Measurements from ENCODE around the gene LRRC15.

Gene LRRC15

GRCh38 chr3:194379651-194380050, 10.1 kb upstream of the LRRC15 start:
- H3K79me1 ChIP-seq (ENCODE audit: low read length): no peaks in the 10 kb centered on the region
- peaks cover 0 to 2% of the 10 kb centered on the region in 2 experiments for H3K4me1 ChIP-seq (ENCODE audit: control insufficient read depth in 1 of 2, insufficient read depth in 2 of 2, low read length in 2 of 2)
- no CpG with 5 or more reads among the region's 9 CpGs for WGBS (ENCODE audit: extremely low coverage, insufficient coverage, insufficient read length)
- H2BK12ac ChIP-seq (ENCODE audit: low read length): no peak overlapping the region
- no peak overlapping the region for H2BK5ac ChIP-seq (ENCODE audit: low read depth, low read length, poor library complexity)
- no peak overlapping the region for H3K23ac ChIP-seq (ENCODE audit: low read length)
- H3K18ac ChIP-seq (ENCODE audit: low read length): no peak overlapping the region
- H3K9ac ChIP-seq (ENCODE audit: low read length): no peak overlapping the region
- H3K4ac ChIP-seq (ENCODE audit: low read depth, low read length): no peak overlapping the region
- no peak for DNase-seq
- H4K91ac ChIP-seq (ENCODE audit: low read depth, low read length): no peak overlapping the region
- no peaks in the 10 kb centered on the region for H3K36me3 ChIP-seq (ENCODE audit: control insufficient read depth in 1 of 2, insufficient read depth in 2 of 2, low read length in 2 of 2)
- H3K27ac ChIP-seq (ENCODE audit: low read depth, low read length): no peak overlapping the region
- H4K8ac ChIP-seq (ENCODE audit: low read depth, low read length): no peak overlapping the region
- no peak overlapping the region for H3K4me3 ChIP-seq (ENCODE audit: low read depth, low read length)
- H3K4me2 ChIP-seq (ENCODE audit: low read length): no peak overlapping the region
- no peak overlapping the region for H2AK5ac ChIP-seq (ENCODE audit: low read length)
- no peak overlapping the region for H2AFZ ChIP-seq (ENCODE audit: insufficient read depth, low read length, poor library complexity)
- no peaks in the 10 kb centered on the region for H3K9me3 ChIP-seq (ENCODE audit: insufficient read depth, low read depth, low read length)
- H4K12ac ChIP-seq (ENCODE audit: low read depth, low read length): no peak overlapping the region
- no peak overlapping the region for H3K14ac ChIP-seq (ENCODE audit: low read length)
- no peaks in the 10 kb centered on the region for H3K27me3 ChIP-seq (ENCODE audit: insufficient read depth, low read length)
- no peaks in the 10 kb centered on the region for H3K79me2 ChIP-seq (ENCODE audit: control insufficient read depth, insufficient read depth, low read length, poor library complexity)
- H2BK120ac ChIP-seq (ENCODE audit: insufficient read depth, low read length, poor library complexity): no peak overlapping the region

DNA sequence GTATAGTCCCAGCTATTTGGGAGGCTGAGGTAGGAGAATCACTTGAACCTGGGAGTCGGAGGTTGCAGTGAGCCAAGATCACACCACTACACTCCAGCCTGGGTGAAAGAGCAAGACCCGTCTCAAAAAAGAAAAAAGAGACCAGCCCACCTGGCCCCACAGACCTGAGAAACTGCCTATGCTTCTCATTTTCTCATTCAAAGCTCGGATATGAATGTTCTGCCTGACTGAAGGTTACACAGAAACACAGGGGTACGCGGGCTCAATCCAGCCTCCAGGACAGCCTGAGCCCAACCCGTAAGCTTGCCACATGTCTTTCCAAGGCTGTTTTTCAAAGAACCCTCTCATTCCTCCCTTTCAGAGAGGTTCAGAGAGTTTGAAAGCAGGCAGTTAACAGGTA, 9.7 kb upstream of the LRRC15 start:
- no peak overlapping the region for H3K4me3 ChIP-seq (ENCODE audit: low read depth, low read length)
- H3K79me1 ChIP-seq (ENCODE audit: low read length): no peaks in the 10 kb centered on the region
- no peaks in the 10 kb centered on the region for H3K9me3 ChIP-seq (ENCODE audit: insufficient read depth, low read depth, low read length)
- no CpG with 5 or more reads among the region's 6 CpGs for WGBS (ENCODE audit: extremely low coverage, insufficient coverage, insufficient read length)
- H2BK12ac ChIP-seq (ENCODE audit: low read length): no peak overlapping the region
- H4K91ac ChIP-seq (ENCODE audit: low read depth, low read length): no peak overlapping the region
- H3K9ac ChIP-seq (ENCODE audit: low read length): no peak overlapping the region
- H2BK5ac ChIP-seq (ENCODE audit: low read depth, low read length, poor library complexity): no peak overlapping the region
- DNase-seq: no peak
- H4K8ac ChIP-seq (ENCODE audit: low read depth, low read length): no peak overlapping the region
- H2AK5ac ChIP-seq (ENCODE audit: low read length): no peak overlapping the region
- H3K18ac ChIP-seq (ENCODE audit: low read length): no peak overlapping the region
- H3K27me3 ChIP-seq (ENCODE audit: insufficient read depth, low read length): no peaks in the 10 kb centered on the region
- H3K27ac ChIP-seq (ENCODE audit: low read depth, low read length): no peak overlapping the region
- no peak overlapping the region for H2BK120ac ChIP-seq (ENCODE audit: insufficient read depth, low read length, poor library complexity)
- no peaks in the 10 kb centered on the region for H3K36me3 ChIP-seq (ENCODE audit: control insufficient read depth in 1 of 2, insufficient read depth in 2 of 2, low read length in 2 of 2)
- H4K12ac ChIP-seq (ENCODE audit: low read depth, low read length): no peak overlapping the region
- no peak overlapping the region for H2AFZ ChIP-seq (ENCODE audit: insufficient read depth, low read length, poor library complexity)
- H3K23ac ChIP-seq (ENCODE audit: low read length): no peak overlapping the region
- H3K4ac ChIP-seq (ENCODE audit: low read depth, low read length): no peak overlapping the region
- no peak overlapping the region for H3K4me2 ChIP-seq (ENCODE audit: low read length)
- peaks cover 0 to 2% of the 10 kb centered on the region in 2 experiments for H3K4me1 ChIP-seq (ENCODE audit: control insufficient read depth in 1 of 2, insufficient read depth in 2 of 2, low read length in 2 of 2)
- H3K79me2 ChIP-seq (ENCODE audit: control insufficient read depth, insufficient read depth, low read length, poor library complexity): no peaks in the 10 kb centered on the region
- H3K14ac ChIP-seq (ENCODE audit: low read length): no peak overlapping the region

DNA sequence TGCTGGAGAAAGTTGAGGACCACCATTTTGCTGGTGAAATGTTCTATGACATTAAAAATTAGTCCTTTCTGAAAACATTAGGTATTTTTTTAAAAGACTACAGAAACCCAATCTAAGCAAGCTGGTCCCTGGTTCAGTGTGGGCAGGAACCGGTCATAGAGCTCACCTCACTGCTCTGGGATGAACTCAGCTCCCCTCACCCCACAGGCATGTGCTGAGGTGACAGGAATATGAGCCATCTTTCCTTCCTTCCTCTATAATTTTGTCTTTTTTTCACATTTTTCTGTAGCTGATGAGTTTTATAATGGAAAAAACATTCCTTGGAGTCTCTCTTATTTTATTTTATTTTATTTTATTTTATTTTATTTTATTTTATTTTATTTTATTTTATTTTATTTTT, 8.2 kb upstream of the LRRC15 start:
- H4K12ac ChIP-seq (ENCODE audit: low read depth, low read length): no peak overlapping the region

DNA sequence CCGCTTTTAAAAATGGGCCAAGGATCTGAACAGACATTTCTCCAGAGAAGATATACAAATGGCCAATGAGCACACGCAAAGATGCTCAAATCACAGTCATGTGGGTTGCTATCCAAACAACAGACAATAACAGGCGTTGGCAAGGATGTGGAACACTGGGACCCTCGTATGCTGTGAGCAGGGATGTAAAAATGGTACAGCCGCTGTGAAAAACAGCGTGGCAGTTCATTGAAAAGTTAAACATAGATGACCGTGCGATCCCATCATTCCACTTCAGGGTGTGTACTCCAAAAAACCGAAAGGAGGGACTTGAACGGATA, 6.7 kb upstream of the LRRC15 start:
- peaks cover 0 to 2% of the 10 kb centered on the region in 2 experiments for H3K4me1 ChIP-seq (ENCODE audit: control insufficient read depth in 1 of 2, insufficient read depth in 2 of 2, low read length in 2 of 2)
- no peaks in the 10 kb centered on the region for H3K27me3 ChIP-seq (ENCODE audit: insufficient read depth, low read length)
- H3K18ac ChIP-seq (ENCODE audit: low read length): no peak overlapping the region
- no peak overlapping the region for H3K14ac ChIP-seq (ENCODE audit: low read length)
- peak overlapping the region; percentile 29 for H2BK120ac ChIP-seq (ENCODE audit: insufficient read depth, low read length, poor library complexity)
- no peak overlapping the region for H3K4me2 ChIP-seq (ENCODE audit: low read length)
- WGBS (ENCODE audit: extremely low coverage, insufficient coverage, insufficient read length): no CpG with 5 or more reads among the region's 10 CpGs
- no peak overlapping the region for H2BK5ac ChIP-seq (ENCODE audit: low read depth, low read length, poor library complexity)
- DNase-seq: no peak
- no peak overlapping the region for H2AK5ac ChIP-seq (ENCODE audit: low read length)
- no peaks in the 10 kb centered on the region for H3K36me3 ChIP-seq (ENCODE audit: control insufficient read depth in 1 of 2, insufficient read depth in 2 of 2, low read length in 2 of 2)
- no peak overlapping the region for H4K8ac ChIP-seq (ENCODE audit: low read depth, low read length)
- H3K79me1 ChIP-seq (ENCODE audit: low read length): no peaks in the 10 kb centered on the region
- no peaks in the 10 kb centered on the region for H3K9me3 ChIP-seq (ENCODE audit: insufficient read depth, low read depth, low read length)
- no peak overlapping the region for H3K9ac ChIP-seq (ENCODE audit: low read length)
- no peak overlapping the region for H2BK12ac ChIP-seq (ENCODE audit: low read length)
- H2AFZ ChIP-seq (ENCODE audit: insufficient read depth, low read length, poor library complexity): no peak overlapping the region
- H3K27ac ChIP-seq (ENCODE audit: low read depth, low read length): no peak overlapping the region
- no peak overlapping the region for H4K12ac ChIP-seq (ENCODE audit: low read depth, low read length)
- H4K91ac ChIP-seq (ENCODE audit: low read depth, low read length): no peak overlapping the region
- no peak overlapping the region for H3K4ac ChIP-seq (ENCODE audit: low read depth, low read length)
- no peak overlapping the region for H3K23ac ChIP-seq (ENCODE audit: low read length)
- H3K4me3 ChIP-seq (ENCODE audit: low read depth, low read length): no peak overlapping the region
- H3K79me2 ChIP-seq (ENCODE audit: control insufficient read depth, insufficient read depth, low read length, poor library complexity): no peaks in the 10 kb centered on the region

More for the DNA sequence above, 8.2 kb upstream of the LRRC15 start:
- Histone ChIP-seq H3K23ac (ENCODE audit: low read length) (no peak overlapping the region), H2AFZ (ENCODE audit: insufficient read depth, low read length, poor library complexity) (no peak overlapping the region), H3K27ac (ENCODE audit: low read depth, low read length) (no peak overlapping the region), H2BK120ac (ENCODE audit: insufficient read depth, low read length, poor library complexity) (no peak overlapping the region), H4K91ac (ENCODE audit: low read depth, low read length) (no peak overlapping the region), H3K79me1 (ENCODE audit: low read length) (no peaks in the 10 kb centered on the region), H3K18ac (ENCODE audit: low read length) (no peak overlapping the region), H3K14ac (ENCODE audit: low read length) (no peak overlapping the region), H4K8ac (ENCODE audit: low read depth, low read length) (no peak overlapping the region), H3K9me3 (ENCODE audit: insufficient read depth, low read depth, low read length) (no peaks in the 10 kb centered on the region), H3K4me2 (ENCODE audit: low read length) (no peak overlapping the region), H2AK5ac (ENCODE audit: low read length) (no peak overlapping the region), H2BK5ac (ENCODE audit: low read depth, low read length, poor library complexity) (no peak overlapping the region), H3K4me1 (ENCODE audit: control insufficient read depth in 1 of 2, insufficient read depth in 2 of 2, low read length in 2 of 2) (peaks cover 0 to 2% of the 10 kb centered on the region in 2 experiments), H3K36me3 (ENCODE audit: control insufficient read depth in 1 of 2, insufficient read depth in 2 of 2, low read length in 2 of 2) (no peaks in the 10 kb centered on the region), H3K4ac (ENCODE audit: low read depth, low read length) (no peak overlapping the region), H3K9ac (ENCODE audit: low read length) (no peak overlapping the region), H3K79me2 (ENCODE audit: control insufficient read depth, insufficient read depth, low read length, poor library complexity) (no peaks in the 10 kb centered on the region), H2BK12ac (ENCODE audit: low read length) (no peak overlapping the region), H3K27me3 (ENCODE audit: insufficient read depth, low read length) (no peaks in the 10 kb centered on the region), H3K4me3 (ENCODE audit: low read depth, low read length) (no peak overlapping the region)
- WGBS (ENCODE audit: extremely low coverage, insufficient coverage, insufficient read length): no CpG with 5 or more reads among the region's 1 CpG
- DNase-seq: no peak

Measured in trophoblast cell (in vitro differentiated cells and primary cell).